AG04450 (cell line): ENCODE results near the gene SLC35F4. TPM values are rescaled to one million over a fixed set of nuclear protein-coding genes. Genes with fewer than 3 reads are reported as not detected.

Source experiments
- CTCF ChIA-PET: fragments of 300-600, 350-600 bp; formaldehyde crosslinking; extraction: SDS; loops from one replicate; lab custom pipeline; 2022; ENCODE audit warnings: antibody characterized with exemption, inconsistent platforms; lab: Charles Lee
- POLR2A ChIA-PET: fragments of 350-600 bp; formaldehyde crosslinking; extraction: SDS; loops from one replicate; lab custom pipeline; 2021; ENCODE audit warnings: antibody characterized with exemption, inconsistent platforms; lab: Yijun Ruan, JAX
- DNase-seq: peaks from one replicate; pipeline ENCODE4 v3.0.0-alpha.2; 2011; ENCODE audit warnings: low read depth, low spot score
- H3K27ac ChIP-seq: one replicate; pipeline ENCODE4 v1.5.1; 2012; ENCODE audit warnings: low read depth, low read length, control low read depth
- H3K27me3 ChIP-seq: one replicate; pipeline ENCODE4 v1.6.0; 2012; ENCODE audit warnings: low read length; ENCODE audit not compliant: control insufficient read depth, insufficient read depth
- H3K4me3 ChIP-seq: 2 replicates; pipeline ENCODE4 v1.5.1; 2011; ENCODE audit warnings: mild to moderate bottlenecking, low read depth, low read length, control low read depth
- H3K9me3 ChIP-seq: 2 replicates; pipeline ENCODE4 v1.5.1; 2012; ENCODE audit warnings: low read length; ENCODE audit not compliant: control insufficient read depth, insufficient read depth
- polyA plus RNA-seq: library from polyadenylated mRNA; depleted of rRNA; stranded (reverse); fragments of >200 nt; gene quantifications from 2 replicates; pipeline ENCODE4 v1.2.3, GENCODE V29; 2011
- TF ChIP-seq, protein P1 (sequence below): IDR thresholded peaks from 2 replicates; pipeline ENCODE4 v1.5.1; 2011; ENCODE audit warnings: low read depth, low read length, control low read depth, inconsistent platforms

Gene SLC35F4
- polyA plus RNA-seq, 1 experiment, result not detected

- Histone ChIP-seq H3K4me3 (no peak overlapping the region), H3K27ac (no peak overlapping the region), H3K27me3 (no peaks in the 10 kb centered on the region), H3K9me3 (no peaks in the 10 kb centered on the region)
- ChIA-PET CTCF (interaction anchor here (0.6 to 3.9 kb wide), 14 partner anchors 8 to 560 kb away, joined by 3 to 64 read pairs (median 4); no protein-coding TSS in a partner anchor), POLR2A (no interaction called here)
- TF ChIP-seq, protein P1, sequence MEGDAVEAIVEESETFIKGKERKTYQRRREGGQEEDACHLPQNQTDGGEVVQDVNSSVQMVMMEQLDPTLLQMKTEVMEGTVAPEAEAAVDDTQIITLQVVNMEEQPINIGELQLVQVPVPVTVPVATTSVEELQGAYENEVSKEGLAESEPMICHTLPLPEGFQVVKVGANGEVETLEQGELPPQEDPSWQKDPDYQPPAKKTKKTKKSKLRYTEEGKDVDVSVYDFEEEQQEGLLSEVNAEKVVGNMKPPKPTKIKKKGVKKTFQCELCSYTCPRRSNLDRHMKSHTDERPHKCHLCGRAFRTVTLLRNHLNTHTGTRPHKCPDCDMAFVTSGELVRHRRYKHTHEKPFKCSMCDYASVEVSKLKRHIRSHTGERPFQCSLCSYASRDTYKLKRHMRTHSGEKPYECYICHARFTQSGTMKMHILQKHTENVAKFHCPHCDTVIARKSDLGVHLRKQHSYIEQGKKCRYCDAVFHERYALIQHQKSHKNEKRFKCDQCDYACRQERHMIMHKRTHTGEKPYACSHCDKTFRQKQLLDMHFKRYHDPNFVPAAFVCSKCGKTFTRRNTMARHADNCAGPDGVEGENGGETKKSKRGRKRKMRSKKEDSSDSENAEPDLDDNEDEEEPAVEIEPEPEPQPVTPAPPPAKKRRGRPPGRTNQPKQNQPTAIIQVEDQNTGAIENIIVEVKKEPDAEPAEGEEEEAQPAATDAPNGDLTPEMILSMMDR, result peak; percentile 55
- DNase-seq, result peak; percentile 16
These were observed 173.2 kb downstream of the SLC35F4 start for GRCh38 chr14:57692671-57693070.

- TF ChIP-seq, protein P1, result no peak
- ChIA-PET CTCF (no interaction called here), POLR2A (no interaction called here)
These were observed 178.5 kb downstream of the SLC35F4 start for GRCh38 chr14:57687416-57687815.

DNA sequence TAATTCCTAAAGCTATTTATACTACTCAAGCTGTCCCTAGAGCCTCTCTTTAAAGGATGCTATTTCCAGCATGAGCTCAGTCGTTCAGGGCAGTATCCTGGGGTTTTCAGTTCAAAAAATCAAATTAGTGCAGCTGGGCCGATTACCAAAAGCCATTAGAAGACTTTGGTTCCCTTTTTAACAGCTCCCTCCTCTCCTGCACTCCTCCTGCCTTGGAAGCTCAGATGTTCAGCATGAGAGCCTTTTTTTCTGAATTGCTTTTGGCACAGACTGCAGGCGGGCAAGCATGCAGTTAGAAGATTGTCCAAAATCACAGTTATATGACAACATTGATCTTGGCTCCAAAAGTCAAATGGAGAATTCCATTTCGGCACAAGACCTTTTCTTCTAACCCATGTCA lies 179.6 kb downstream of the SLC35F4 start:
- TF ChIP-seq, protein P1, result no peak
- Histone ChIP-seq H3K27ac (no peak overlapping the region), H3K4me3 (no peak overlapping the region), H3K27me3 (no peaks in the 10 kb centered on the region), H3K9me3 (no peaks in the 10 kb centered on the region)
- ChIA-PET CTCF (no interaction called here), POLR2A (no interaction called here)
- DNase-seq, result no peak

More at GRCh38 chr14:57687416-57687815, 178.5 kb downstream of the SLC35F4 start:
- no peak for DNase-seq
- H3K27me3 ChIP-seq, result no peaks in the 10 kb centered on the region
- no peak overlapping the region for H3K4me3 ChIP-seq
- no peaks in the 10 kb centered on the region for H3K9me3 ChIP-seq
- no peak overlapping the region for H3K27ac ChIP-seq

DNA sequence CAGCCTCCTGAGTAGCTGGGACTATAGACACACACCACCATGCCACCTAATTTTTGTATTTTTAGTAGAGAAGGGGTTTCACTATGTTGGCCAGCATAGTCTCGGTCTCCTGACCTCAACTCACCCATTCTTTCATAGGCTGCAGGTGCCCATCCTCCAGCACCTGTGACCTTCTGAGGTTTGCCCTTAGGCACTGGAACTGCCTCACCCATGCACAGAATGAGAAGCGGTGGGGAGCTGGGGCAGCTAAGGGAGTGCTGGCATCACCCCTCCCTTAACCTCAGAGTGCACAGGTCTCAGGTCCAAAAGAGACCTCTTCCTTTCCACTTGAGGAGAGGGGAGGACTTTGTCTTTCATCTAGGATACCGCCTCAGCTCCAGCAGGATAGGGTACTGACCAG lies 194.9 kb downstream of the SLC35F4 start:
- POLR2A ChIA-PET, result no interaction called here
- Histone ChIP-seq H3K9me3 (peaks cover 4% of the 10 kb centered on the region; the same call in 1 of the 2 replicates), H3K4me3 (no peak overlapping the region), H3K27me3 (no peaks in the 10 kb centered on the region), H3K27ac (no peak overlapping the region)
- TF ChIP-seq, protein P1, result no peak
- CTCF ChIA-PET, result no interaction called here
- DNase-seq, result no peak

DNA sequence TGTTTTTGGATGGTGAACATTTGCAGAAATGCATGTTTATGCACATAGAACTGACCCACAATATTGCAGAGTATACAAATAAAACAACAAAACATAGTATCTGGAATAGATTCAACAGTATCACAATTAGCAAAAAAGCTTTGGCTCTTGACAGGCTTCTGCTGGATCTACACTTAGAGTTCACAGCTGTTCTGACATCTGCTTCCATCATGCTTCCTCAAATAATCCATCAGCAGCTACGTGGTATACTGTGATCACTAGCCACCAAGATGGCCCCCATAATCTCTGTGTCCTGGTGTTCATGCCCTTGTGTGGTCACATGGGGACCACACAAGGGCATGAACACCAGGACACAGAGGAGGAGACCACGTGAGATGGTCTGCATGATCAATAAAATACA lies 205.7 kb downstream of the SLC35F4 start:
- CTCF ChIA-PET, result no interaction called here
- Histone ChIP-seq H3K9me3 (no peaks in the 10 kb centered on the region; the same call in 1 of the 2 replicates), H3K27me3 (no peaks in the 10 kb centered on the region), H3K4me3 (no peak overlapping the region), H3K27ac (no peak overlapping the region)
- TF ChIP-seq, protein P1, result no peak
- no peak for DNase-seq
- POLR2A ChIA-PET, result no interaction called here
